Hematopoietic multipotent progenitor cell (in vitro differentiated cells): ENCODE data around the gene ZC3H10. TPM values are rescaled to one million over a fixed set of nuclear protein-coding genes. Genes with fewer than 3 reads are reported as not detected.
A peak's percentile ranks its signal among the peaks of the same experiment; 100 is the strongest.
"Not testable (repeated sequence)": the region's sequence is repeated elsewhere in the genome, so short reads cannot be mapped to it uniquely, and the experiment has no call there.

ENCODE experiments used
- DNase-seq, 3 donors: peaks; one replicate each; pipeline ENCODE4 v3.0.0-alpha.2; 2011 to 2015; ENCODE audit warnings: low read depth in 2 of 3, low spot score in 2 of 3
- total RNA-seq: library from RNA; depleted of rRNA; stranded (reverse); fragments of >200 nt; gene quantifications from one replicate; pipeline ENCODE4 v1.2.3, GENCODE V29; 2012

The ZC3H10 gene
- total RNA-seq, 1 donor = 10.2 TPM

GRCh38 chr12:56101045-56101444 lies 17.0 kb upstream of the ZC3H10 start:
- DNase-seq = no peak

- no peak for DNase-seq
These were observed 15.4 kb upstream of the ZC3H10 start for GRCh38 chr12:56102683-56103065.

DNA sequence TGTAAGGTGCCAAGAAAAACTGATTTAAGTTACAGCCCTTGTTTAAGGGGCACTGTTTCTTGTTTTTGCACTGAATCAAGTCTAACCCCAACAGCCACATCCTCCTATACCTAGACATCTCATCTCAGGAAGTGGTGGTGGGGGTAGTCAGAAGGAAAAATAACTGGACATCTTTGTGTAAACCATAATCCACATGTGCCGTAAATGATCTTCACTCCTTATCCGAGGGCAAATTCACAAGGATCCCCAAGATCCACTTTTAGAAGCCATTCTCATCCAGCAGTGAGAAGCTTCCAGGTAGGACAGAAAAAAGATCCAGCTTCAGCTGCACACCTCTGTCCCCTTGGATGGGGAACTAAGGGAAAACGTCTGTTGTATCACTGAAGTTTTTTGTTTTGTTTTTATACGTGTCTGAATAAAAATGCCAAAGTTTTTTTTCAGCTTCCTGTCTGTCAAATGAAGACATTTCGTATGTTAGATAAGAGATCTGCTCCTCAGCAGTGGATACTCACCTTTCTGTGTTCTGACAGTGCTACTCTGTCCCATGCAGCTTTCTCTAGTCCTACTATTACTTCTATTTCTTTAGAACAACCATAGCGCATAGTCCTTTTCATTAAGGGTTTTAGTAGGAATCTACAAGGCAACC lies 14.9 kb upstream of the ZC3H10 start:
- DNase-seq = no peak

GRCh38 chr12:56103823-56104108 lies 14.3 kb upstream of the ZC3H10 start:
- no peak for DNase-seq

DNA sequence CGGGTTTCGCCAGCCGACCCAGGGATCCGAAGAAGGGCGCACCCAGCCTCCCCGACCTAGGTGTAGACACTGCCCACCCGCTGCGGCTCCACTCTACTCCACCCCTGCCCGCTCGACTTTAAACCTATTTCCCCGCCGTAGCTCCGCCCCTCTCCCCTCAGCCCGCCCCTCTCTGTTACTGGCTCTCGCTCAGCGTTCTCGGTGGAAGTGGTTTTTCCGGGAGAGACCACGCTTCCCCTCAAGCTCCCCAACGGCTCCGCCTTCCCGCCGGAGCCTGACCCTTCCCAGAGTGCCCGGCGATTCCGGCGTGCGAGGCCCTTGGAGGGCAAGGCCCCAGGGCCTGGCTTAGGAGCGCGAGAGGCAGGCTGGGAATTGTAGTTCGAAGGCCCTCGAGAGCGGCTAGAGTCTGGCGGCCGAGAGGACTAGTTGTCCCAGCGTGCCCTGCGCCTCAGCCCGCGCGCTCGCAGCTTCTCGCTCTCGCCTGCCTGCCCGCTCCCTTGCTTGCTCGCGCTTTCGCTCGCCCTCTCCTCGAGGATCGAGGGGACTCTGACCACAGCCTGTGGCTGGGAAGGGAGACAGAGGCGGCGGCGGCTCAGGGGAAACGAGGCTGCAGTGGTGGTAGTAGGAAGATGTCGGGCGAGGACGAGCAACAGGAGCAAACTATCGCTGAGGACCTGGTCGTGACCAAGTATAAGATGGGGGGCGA lies 13.8 kb upstream of the ZC3H10 start, which contains the start of gene PA2G4:
PA2G4 (plus strand) TSS at position 451 of the 706 bp plus-strand sequence; CDS start at position 630, 179 bp downstream.
- peak; percentile 84 to 99 (median 99) for DNase-seq

DNA sequence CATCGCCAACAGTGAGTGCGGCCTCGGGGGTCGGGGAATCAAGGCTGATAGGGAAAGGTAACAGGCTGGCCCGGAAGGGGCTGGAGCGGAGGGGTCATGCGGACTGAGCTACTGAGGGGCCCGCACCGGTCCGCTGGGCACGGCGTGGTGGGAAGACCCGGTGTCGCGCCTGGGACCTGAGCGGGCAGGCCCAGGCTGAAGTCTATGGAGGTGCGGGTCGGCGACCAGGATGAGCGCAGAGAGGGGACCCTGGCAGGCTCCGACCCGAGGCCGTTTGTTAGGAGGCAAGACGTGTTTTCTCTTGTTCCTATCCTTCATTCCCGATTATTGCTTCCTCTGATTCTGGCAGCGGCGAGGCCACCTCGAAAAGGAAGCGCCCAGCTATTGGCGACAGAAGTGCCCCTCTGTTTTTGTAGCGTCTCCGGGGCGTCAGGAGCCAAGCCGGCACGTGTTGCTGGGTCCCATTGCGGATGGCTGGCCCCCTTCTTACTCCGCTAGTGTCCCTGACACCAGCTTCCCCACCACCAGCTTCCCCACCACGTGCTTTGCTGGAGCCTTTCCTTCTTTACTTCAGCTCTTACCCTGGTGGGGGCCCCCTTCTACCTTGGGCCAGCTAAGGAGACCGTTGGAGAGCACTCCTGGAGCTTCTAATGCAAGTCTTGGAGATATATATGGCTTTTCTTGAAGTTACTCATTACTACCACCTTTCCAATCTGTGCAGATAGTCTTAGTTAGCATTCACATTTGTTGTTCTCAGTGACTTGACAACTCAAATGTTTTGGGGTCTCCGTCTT lies 13.1 kb upstream of the ZC3H10 start:
- peak in 2 of 3 donors; percentile 25 to 29 for DNase-seq

DNA sequence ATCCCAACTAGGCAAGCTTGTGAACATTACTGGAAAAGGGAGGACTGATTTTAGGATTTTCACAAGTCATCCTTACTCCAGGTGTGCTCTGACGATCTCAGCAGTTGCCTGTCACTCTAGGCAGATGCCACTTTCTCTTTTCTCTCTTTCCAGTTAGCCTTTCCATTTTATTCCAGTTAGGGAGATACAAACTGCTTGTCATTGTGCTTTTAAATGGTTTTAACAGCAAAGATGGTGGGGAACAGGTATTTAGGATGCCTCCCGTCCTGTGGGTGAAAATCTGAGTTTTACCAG lies 12.5 kb upstream of the ZC3H10 start:
- no peak for DNase-seq

GRCh38 chr12:56107242-56107641 lies 10.8 kb upstream of the ZC3H10 start:
- DNase-seq = no peak

- no peak for DNase-seq
These were observed 7.5 kb upstream of the ZC3H10 start for GRCh38 chr12:56110571-56110970.

- no peak for DNase-seq
These were observed 4.0 kb upstream of the ZC3H10 start for GRCh38 chr12:56114084-56114483.

GRCh38 chr12:56115329-56115728 lies 2.7 kb upstream of the ZC3H10 start:
- no peak for DNase-seq

DNA sequence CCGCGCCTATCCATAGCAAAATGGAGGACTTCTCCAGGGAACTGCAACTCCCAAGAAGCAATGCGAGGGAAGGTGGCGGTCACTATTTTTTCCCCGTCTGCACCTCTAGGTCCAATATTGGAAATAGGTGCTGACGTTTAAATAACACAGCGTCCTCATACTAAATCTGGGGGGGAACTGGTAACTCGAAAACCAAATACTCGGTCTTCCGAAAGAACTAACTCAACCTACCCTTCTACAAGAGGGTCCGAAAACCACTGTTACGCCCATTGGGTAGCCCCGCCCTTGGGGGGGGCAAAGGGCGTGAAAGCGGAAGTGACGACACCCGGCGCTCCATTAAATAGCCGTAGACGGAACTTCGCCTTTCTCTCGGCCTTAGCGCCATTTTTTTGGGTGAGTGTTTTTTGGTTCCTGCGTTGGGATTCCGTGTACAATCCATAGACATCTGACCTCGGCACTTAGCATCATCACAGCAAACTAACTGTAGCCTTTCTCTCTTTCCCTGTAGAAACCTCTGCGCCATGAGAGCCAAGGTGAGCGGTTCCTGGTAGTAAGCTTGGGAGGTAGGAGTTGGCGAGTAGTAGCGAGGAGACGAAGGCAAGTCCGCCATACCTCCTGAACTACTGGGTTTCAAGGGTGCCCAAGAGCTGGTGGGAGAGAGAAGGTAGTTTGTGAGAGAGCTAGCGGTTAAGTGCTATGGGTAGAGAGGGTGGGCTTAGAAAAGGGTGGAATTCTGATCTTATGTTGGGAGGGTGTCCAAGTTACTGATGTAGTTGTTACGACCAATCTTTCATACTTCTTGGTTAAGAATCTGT lies 1.6 kb upstream of the ZC3H10 start, which contains the start of gene RPL41:
RPL41 (plus strand) TSS at position 367 of the 815 bp plus-strand sequence.
- peak; percentile 91 to 97 (median 94) for DNase-seq

- DNase-seq = not testable (repeated sequence)
These were observed 872 bp upstream of the ZC3H10 start for GRCh38 chr12:56117082-56117706.

DNA sequence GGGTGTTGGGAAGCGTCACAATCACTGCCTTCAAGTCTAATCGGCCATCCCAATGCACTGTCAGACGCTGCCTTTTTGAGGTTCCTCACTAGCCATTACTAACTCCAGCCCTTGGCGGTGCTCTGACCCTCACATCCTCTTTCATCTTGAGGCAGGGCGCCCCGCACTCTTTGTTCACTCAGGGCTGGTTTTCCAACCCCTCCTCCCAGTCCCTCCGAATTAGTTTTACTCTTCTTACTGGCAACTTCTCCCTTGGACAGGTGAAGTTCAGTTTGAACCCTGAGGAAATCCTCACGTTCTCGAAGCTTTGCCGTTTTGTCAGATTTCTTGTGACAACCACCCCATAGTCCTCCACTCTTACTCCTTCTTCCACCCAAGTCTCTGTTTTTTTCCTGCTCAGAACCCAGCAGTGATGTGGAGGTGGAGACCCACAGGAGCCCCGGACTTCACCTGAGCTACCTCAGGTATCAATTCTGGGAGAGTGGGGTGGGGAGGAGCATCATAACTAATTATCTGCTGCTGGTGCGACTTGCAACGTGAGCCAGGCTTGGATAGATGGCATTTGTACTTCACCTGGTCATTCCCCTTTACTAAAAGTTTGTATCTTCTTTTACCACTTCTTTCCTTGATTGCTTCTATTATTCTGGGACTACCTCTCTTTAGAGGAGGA lies 757 bp downstream of the ZC3H10 start:
- no peak for DNase-seq

DNA sequence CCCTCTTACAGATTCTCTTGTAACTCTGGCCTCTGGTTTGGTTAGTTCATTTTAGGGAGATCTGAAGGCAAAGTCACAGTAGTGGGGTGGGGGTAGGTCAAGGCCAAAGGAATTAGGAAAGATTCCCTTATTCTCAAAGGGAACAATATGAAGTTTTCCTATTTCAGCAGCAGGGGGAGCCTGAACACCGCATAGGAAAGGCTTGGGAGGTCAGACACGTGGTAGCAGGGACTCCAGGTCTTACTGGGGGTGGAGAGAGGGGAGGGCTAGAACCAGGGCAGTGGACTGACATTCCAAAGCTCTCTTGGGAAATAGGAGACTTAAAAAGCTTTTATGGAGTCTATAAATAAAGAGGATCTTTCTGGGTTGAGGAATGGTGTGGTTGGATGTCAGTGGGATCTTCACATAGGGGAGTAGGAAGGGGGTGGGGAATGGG lies 1.3 kb downstream of the ZC3H10 start:
- peak in 2 of 3 donors; percentile 73 to 88 for DNase-seq

DNA sequence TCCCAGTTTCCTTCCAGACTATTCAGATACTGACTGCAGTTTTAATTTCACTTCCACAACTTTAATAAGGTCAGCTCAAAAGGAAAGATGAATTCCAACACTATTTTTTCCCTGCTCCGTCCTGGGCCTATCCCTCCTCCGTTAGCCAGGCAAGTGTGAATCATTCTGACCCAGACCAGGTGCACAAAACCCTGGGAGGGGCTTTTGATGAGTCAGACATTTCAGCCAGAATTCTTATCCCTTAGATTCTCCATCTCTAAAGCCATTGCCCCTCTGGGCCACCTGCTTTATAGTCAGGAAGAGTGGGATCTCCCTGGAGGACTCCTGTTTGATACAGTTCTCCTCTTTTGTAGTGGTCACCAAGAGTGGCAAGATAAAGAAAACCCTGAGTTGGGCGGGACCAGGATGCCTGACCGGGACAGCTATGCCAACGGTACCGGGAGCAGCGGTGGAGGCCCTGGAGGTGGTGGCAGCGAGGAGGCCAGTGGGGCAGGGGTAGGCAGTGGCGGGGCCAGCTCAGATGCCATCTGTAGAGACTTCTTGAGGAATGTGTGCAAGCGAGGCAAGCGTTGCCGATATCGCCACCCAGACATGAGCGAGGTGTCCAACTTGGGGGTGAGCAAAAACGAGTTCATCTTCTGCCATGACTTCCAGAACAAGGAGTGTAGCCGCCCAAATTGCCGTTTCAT lies 2.2 kb downstream of the ZC3H10 start:
- no peak for DNase-seq

DNA sequence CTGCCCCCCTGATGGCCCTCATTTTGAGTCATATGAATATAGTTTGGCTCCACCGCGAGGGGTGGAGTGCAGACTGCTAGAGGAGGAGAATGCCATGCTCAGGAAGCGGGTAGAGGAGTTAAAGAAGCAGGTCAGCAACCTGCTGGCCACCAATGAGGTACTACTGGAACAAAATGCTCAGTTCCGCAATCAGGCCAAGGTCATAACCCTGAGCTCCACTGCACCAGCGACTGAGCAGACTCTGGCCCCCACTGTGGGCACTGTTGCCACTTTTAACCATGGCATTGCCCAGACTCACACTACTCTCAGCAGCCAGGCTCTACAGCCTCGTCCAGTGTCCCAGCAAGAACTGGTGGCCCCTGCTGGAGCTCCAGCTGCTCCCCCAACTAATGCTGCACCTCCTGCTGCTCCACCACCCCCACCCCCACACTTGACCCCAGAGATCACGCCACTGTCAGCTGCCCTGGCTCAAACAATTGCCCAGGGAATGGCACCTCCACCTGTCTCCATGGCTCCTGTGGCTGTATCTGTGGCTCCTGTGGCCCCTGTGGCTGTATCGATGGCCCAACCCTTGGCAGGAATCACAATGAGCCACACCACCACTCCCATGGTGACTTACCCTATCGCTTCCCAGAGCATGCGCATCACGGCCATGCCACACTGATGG lies 3.3 kb downstream of the ZC3H10 start:
- no peak for DNase-seq

DNA sequence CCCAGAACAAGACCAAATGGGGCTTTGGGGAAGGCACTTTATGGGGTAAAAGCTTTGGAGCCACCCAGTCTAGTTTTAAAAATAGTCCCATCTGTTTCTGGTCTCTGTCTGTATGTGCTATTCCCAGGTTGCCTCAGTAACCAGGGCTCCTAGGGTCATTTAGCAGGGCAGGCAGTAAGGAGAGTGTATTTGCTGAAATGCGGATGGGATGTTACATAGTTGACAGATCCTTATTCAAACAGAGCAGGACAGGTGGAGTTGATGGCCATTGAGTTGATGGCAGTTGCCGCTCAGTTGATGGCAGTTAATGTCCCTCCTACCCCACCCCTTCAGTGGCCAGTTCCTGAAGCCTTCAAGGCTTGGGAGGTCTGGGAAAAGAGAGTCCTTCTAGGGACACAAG lies 4.6 kb downstream of the ZC3H10 start:
- DNase-seq = no peak

GRCh38 chr12:56124133-56124532 lies 6.1 kb downstream of the ZC3H10 start:
- no peak for DNase-seq
